DND-41 (cell line): ENCODE measurements around the gene PMS1.

Experiments used
- ATAC-seq: fragments of 200-7000 bp; cut with Tn5 transposase; 3 replicates; pipeline ENCODE4 v1.9.1; 2021; ENCODE audit warnings: low read depth; ENCODE audit not compliant: insufficient read depth
- DNase-seq: peaks from one replicate; pipeline ENCODE4 v3.0.0-alpha.2; 2020
- H2AFZ ChIP-seq: 2 replicates; pipeline ENCODE4 v1.6.0; 2012; ENCODE audit warnings: low read depth, low read length
- H3K27ac ChIP-seq: 2 replicates; pipeline ENCODE4 v1.5.1; 2012; ENCODE audit warnings: low read length, inconsistent platforms
- H3K27me3 ChIP-seq: fragments of 200-600 bp; sonication (generic); 2 replicates; pipeline ENCODE4 v1.6.0; 2012; ENCODE audit warnings: low read length, mild to moderate bottlenecking, inconsistent platforms; ENCODE audit not compliant: insufficient read depth, poor library complexity
- H3K36me3 ChIP-seq: 2 replicates; pipeline ENCODE4 v1.5.1; 2012; ENCODE audit warnings: low read length, inconsistent platforms; ENCODE audit not compliant: insufficient read depth
- H3K4me1 ChIP-seq: 2 replicates; pipeline ENCODE4 v1.5.1; 2012; ENCODE audit warnings: mild to moderate bottlenecking, low read length; ENCODE audit not compliant: insufficient read depth
- H3K4me2 ChIP-seq: 2 replicates; pipeline ENCODE4 v1.6.0; 2012; ENCODE audit warnings: mild to moderate bottlenecking, moderate library complexity, low read length, inconsistent platforms; ENCODE audit not compliant: insufficient read depth
- H3K4me3 ChIP-seq, 2 experiments: fragments of 200-600 bp in 1 of 2; shearing (Covaris generic) in 1 of 2; 2 replicates each; pipeline ENCODE4 v1.5.1; 2012 to 2016; ENCODE audit warnings: inconsistent platforms in 2 of 2, low read length in 2 of 2, mild to moderate bottlenecking in 2 of 2, low read depth in 1 of 2, moderate library complexity in 1 of 2
- H3K79me2 ChIP-seq: 2 replicates; pipeline ENCODE4 v1.6.0; 2012; ENCODE audit warnings: low read length, inconsistent platforms; ENCODE audit not compliant: insufficient read depth
- H3K9ac ChIP-seq: 2 replicates; pipeline ENCODE4 v1.6.0; 2012; ENCODE audit warnings: low read depth, mild to moderate bottlenecking, inconsistent platforms, low read length, moderate library complexity
- H3K9me3 ChIP-seq: 2 replicates; pipeline ENCODE4 v1.5.1; 2012; ENCODE audit warnings: low read length, moderate library complexity, mild to moderate bottlenecking, inconsistent platforms; ENCODE audit not compliant: insufficient read depth, severe bottlenecking
- H4K20me1 ChIP-seq: 2 replicates; pipeline ENCODE4 v1.6.0; 2012; ENCODE audit warnings: low read length; ENCODE audit not compliant: insufficient read depth
- CTCF ChIP-seq: IDR thresholded peaks from 2 replicates; pipeline ENCODE4 v1.5.1; 2012; ENCODE audit warnings: borderline replicate concordance, low read length, moderate library complexity, mild to moderate bottlenecking; ENCODE audit not compliant: poor library complexity, severe bottlenecking; ENCODE audit errors: extremely low read depth
- EZH2 ChIP-seq: IDR thresholded peaks from 3 replicates; pipeline ENCODE4 v1.6.1; 2012; ENCODE audit warnings: borderline replicate concordance, low read depth, mild to moderate bottlenecking, moderate library complexity, low read length, inconsistent platforms; ENCODE audit not compliant: severe bottlenecking

PMS1 gene

GRCh38 chr2:189762229-189762550, 22.1 kb upstream of the PMS1 start:
- H3K27ac ChIP-seq = peak overlapping the region; percentile 90
- H4K20me1 ChIP-seq = no peaks in the 10 kb centered on the region
- ATAC-seq = peak; percentile 44; the same call in 2 of the 3 replicates
- H3K27me3 ChIP-seq = no peaks in the 10 kb centered on the region
- H3K79me2 ChIP-seq = peaks cover 21% of the 10 kb centered on the region
- H3K9me3 ChIP-seq = no peaks in the 10 kb centered on the region
- H3K4me1 ChIP-seq = peaks cover 24% of the 10 kb centered on the region
- H3K4me3 ChIP-seq = peak overlapping the region; percentile 70 to 74
- TF ChIP-seq EZH2 (no peak), CTCF (no peak)
- H3K4me2 ChIP-seq = peak overlapping the region; percentile 69
- peaks cover 11% of the 10 kb centered on the region; the same call in 1 of the 2 replicates for H3K36me3 ChIP-seq
- DNase-seq = no peak
- H2AFZ ChIP-seq = peak overlapping the region; percentile 93
- H3K9ac ChIP-seq = peak overlapping the region; percentile 75

DNA sequence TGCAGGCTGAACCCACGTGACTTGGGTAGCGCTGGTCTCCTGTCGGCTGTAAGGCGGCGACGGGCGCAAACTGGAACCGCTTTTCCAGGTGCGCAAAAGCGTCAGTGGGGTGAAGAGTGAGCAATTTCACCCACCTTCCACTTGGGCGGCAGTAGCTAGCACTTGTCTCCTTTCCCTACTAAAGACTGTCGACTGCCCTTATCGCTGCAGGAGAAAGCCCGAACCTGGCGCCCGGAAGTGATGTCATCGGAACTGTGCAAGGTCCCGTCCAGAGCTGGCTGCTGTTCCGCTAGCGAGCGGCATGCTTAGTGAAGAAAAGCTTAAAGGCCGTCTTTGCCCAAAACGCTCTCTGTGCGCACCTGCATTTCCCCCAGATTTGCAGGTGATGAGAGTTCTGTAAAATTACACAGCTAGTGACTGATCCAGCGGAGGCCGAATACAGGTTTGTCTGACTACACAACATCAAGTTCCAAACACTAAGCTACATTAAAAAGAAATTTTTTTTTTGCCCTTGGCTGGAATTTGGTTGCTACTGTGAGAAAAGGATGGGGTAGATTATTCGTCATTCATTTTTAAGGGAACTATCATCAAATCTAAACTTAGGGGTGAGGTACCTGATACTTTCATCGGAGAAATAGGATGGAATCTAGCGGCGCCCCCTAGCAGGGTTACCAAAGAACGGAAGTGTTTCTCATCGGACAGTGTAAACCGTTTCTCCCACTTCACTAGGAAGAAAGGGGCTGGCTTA, 21.5 kb upstream of the PMS1 start, which contains the start of gene OSGEPL1:
Gene OSGEPL1, minus strand, starts transcription at position 242 of the 748 bp plus-strand sequence. CDS start 1,152 bp downstream, outside the sequence.
- Histone ChIP-seq H3K9me3 (no peaks in the 10 kb centered on the region), H3K36me3 (peaks cover 15% of the 10 kb centered on the region; the same call in 1 of the 2 replicates), H3K27me3 (no peaks in the 10 kb centered on the region), H3K9ac (peak within 1 kb of the TSS; percentile 75), H3K4me2 (peak within 1 kb of the TSS; percentile 69), H3K4me3 (peak within 1 kb of the TSS; percentile 70 to 74), H3K27ac (peak within 1 kb of the TSS; percentile 90), H3K4me1 (peaks cover 24% of the 10 kb centered on the region), H3K79me2 (peaks cover 21% of the 10 kb centered on the region), H2AFZ (peak within 1 kb of the TSS; percentile 93), H4K20me1 (no peaks in the 10 kb centered on the region)
- TF ChIP-seq CTCF (peak; percentile 71), EZH2 (no peak)
- DNase-seq (peak; percentile 94), ATAC-seq (peak; percentile 93)

DNA sequence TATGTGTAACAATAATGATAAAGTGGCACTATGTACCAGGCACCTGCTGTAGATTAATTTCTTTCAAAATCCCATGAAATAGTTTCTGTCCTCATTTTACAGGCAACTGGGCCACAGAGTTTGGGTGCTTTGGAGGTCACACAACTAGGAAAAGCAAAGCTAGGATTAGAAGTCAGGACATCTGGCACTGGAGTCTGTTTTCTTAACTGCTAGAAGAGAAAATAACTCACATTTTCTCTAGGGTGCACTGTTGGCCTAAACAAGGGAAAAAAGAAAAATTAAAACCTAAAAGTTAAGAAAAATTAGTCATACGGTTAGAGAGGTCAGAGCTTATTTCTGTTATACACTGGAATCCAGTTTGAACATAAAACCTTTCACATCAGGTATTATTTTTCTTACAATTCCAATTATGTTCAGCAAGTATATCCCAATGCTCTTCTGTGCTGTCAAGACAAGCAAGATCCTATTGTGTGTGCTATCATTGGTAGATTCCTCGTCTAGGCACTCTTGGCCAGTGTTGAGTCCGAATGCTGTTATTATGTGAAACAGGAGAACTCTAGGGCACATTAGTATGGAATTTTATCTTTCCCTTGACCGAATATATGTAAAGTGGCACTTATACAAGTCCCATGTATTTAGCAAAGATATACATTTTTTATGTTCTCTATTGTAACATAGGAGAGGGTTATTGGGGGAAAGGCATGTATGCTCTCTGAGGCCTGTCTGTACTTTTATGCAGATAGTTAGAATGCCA, 20.2 kb upstream of the PMS1 start:
- DNase-seq (no peak), ATAC-seq (no peak)
- Histone ChIP-seq H3K9me3 (no peaks in the 10 kb centered on the region), H3K79me2 (peaks cover 21% of the 10 kb centered on the region), H3K4me2 (peak overlapping the region; percentile 69), H3K9ac (peak overlapping the region; percentile 75), H2AFZ (peak overlapping the region; percentile 93), H4K20me1 (no peaks in the 10 kb centered on the region), H3K4me1 (peaks cover 24% of the 10 kb centered on the region), H3K27me3 (no peaks in the 10 kb centered on the region), H3K36me3 (peaks cover 22% of the 10 kb centered on the region; the same call in 1 of the 2 replicates), H3K4me3 (peak overlapping the region in 1 of 2 experiments; percentile 70; a peak in 3 of 4 replicates), H3K27ac (peak overlapping the region; percentile 90)
- TF ChIP-seq EZH2 = no peak
- peak; percentile 39 for TF ChIP-seq CTCF
